Trophoblast cell (in vitro differentiated cells and primary cell): ENCODE data around the gene TSSC4.
"Not testable (repeated sequence)": the region's sequence is repeated elsewhere in the genome, so short reads cannot be mapped to it uniquely, and the experiment has no call there.

ENCODE experiments used
- DNase-seq, 2 donors: peaks; one replicate each; pipeline ENCODE4 v3.0.0-alpha.2; 2016
- H2AFZ ChIP-seq: 2 replicates; pipeline ENCODE4 v1.6.1; 2013; ENCODE audit warnings: low read length, moderate library complexity, mild to moderate bottlenecking; ENCODE audit not compliant: insufficient read depth, poor library complexity
- H2AK5ac ChIP-seq: 2 replicates; pipeline ENCODE4 v1.6.1; 2013; ENCODE audit warnings: mild to moderate bottlenecking, low read length
- H2BK120ac ChIP-seq: 2 replicates; pipeline ENCODE4 v1.6.1; 2013; ENCODE audit warnings: low read length, mild to moderate bottlenecking, moderate library complexity; ENCODE audit not compliant: insufficient read depth, poor library complexity
- H2BK12ac ChIP-seq: 2 replicates; pipeline ENCODE4 v1.6.1; 2013; ENCODE audit warnings: mild to moderate bottlenecking, low read length, moderate library complexity
- H2BK5ac ChIP-seq: 2 replicates; pipeline ENCODE4 v1.6.1; 2013; ENCODE audit warnings: low read length, low read depth, moderate library complexity, mild to moderate bottlenecking; ENCODE audit not compliant: poor library complexity
- H3K14ac ChIP-seq: 2 replicates; pipeline ENCODE4 v1.6.1; 2013; ENCODE audit warnings: mild to moderate bottlenecking, low read length
- H3K18ac ChIP-seq: 2 replicates; pipeline ENCODE4 v1.6.1; 2013; ENCODE audit warnings: mild to moderate bottlenecking, low read length
- H3K23ac ChIP-seq: 2 replicates; pipeline ENCODE4 v1.6.1; 2013; ENCODE audit warnings: low read length
- H3K27ac ChIP-seq: 2 replicates; pipeline ENCODE4 v1.5.1; 2013; ENCODE audit warnings: low read depth, mild to moderate bottlenecking, inconsistent platforms, low read length, moderate library complexity
- H3K27me3 ChIP-seq: 2 replicates; pipeline ENCODE4 v1.6.1; 2013; ENCODE audit warnings: inconsistent platforms, mild to moderate bottlenecking, low read length, moderate library complexity; ENCODE audit not compliant: insufficient read depth
- H3K36me3 ChIP-seq, 2 experiments: 1 replicate in 1 of 2; 2 replicates in 1 of 2; pipeline ENCODE4 v1.6.1; 2013; ENCODE audit warnings: low read length in 2 of 2, mild to moderate bottlenecking in 2 of 2, moderate library complexity in 1 of 2; ENCODE audit not compliant: insufficient read depth in 2 of 2, control insufficient read depth in 1 of 2
- H3K4ac ChIP-seq: 2 replicates; pipeline ENCODE4 v1.6.1; 2013; ENCODE audit warnings: low read depth, mild to moderate bottlenecking, low read length, moderate library complexity
- H3K4me1 ChIP-seq, 2 experiments: 1 replicate in 1 of 2; 2 replicates in 1 of 2; pipeline ENCODE4 v1.6.1; 2013; ENCODE audit warnings: low read length in 2 of 2, mild to moderate bottlenecking in 2 of 2, moderate library complexity in 1 of 2; ENCODE audit not compliant: insufficient read depth in 2 of 2, control insufficient read depth in 1 of 2
- H3K4me2 ChIP-seq: 2 replicates; pipeline ENCODE4 v1.6.1; 2013; ENCODE audit warnings: inconsistent platforms, mild to moderate bottlenecking, low read length, moderate library complexity
- H3K4me3 ChIP-seq: 2 replicates; pipeline ENCODE4 v1.5.1; 2013; ENCODE audit warnings: mild to moderate bottlenecking, low read depth, low read length, inconsistent platforms
- H3K79me1 ChIP-seq: one replicate; pipeline ENCODE4 v1.6.1; 2013; ENCODE audit warnings: low read length
- H3K79me2 ChIP-seq: 2 replicates; pipeline ENCODE4 v1.6.1; 2013; ENCODE audit warnings: low read length, mild to moderate bottlenecking; ENCODE audit not compliant: control insufficient read depth, insufficient read depth, poor library complexity
- H3K9ac ChIP-seq: 2 replicates; pipeline ENCODE4 v1.6.1; 2013; ENCODE audit warnings: mild to moderate bottlenecking, low read length
- H3K9me3 ChIP-seq: 2 replicates; pipeline ENCODE4 v1.6.1; 2013; ENCODE audit warnings: low read depth, mild to moderate bottlenecking, control low read depth, inconsistent platforms, low read length; ENCODE audit not compliant: insufficient read depth
- H4K12ac ChIP-seq: 2 replicates; pipeline ENCODE4 v1.6.1; 2013; ENCODE audit warnings: low read depth, mild to moderate bottlenecking, low read length, moderate library complexity
- H4K8ac ChIP-seq: 2 replicates; pipeline ENCODE4 v1.6.1; 2013; ENCODE audit warnings: low read depth, mild to moderate bottlenecking, low read length, moderate library complexity
- H4K91ac ChIP-seq: one replicate; pipeline ENCODE4 v1.6.1; 2013; ENCODE audit warnings: low read depth, mild to moderate bottlenecking, low read length, moderate library complexity
- WGBS: extraction: QIAGEN DNeasy Blood & Tissue Kit; methylation state at CpG from one replicate; pipeline ENCODE4 v1.1.7; 2013; ENCODE audit warnings: missing lambda C conversion rate; ENCODE audit not compliant: insufficient read length, insufficient coverage; ENCODE audit errors: extremely low coverage; 5-methylcytosine and 5-hydroxymethylcytosine counted together

Gene TSSC4

GRCh38 chr11:2363577-2364370 lies 36.8 kb upstream of the TSSC4 start:
- no peak overlapping the region for H2BK5ac ChIP-seq
- H4K12ac ChIP-seq, result no peak overlapping the region
- no peaks in the 10 kb centered on the region for H3K79me1 ChIP-seq
- H2AFZ ChIP-seq, result no peak overlapping the region
- H4K8ac ChIP-seq, result no peak overlapping the region
- H3K18ac ChIP-seq, result no peak overlapping the region
- no peak overlapping the region for H2BK120ac ChIP-seq
- no peak overlapping the region for H3K4me3 ChIP-seq
- no peaks in the 10 kb centered on the region for H3K36me3 ChIP-seq
- no peaks in the 10 kb centered on the region for H3K27me3 ChIP-seq
- H2BK12ac ChIP-seq, result no peak overlapping the region
- no peak for DNase-seq
- H3K23ac ChIP-seq, result no peak overlapping the region
- peaks cover 13% of the 10 kb centered on the region for H3K9me3 ChIP-seq
- H3K4me1 ChIP-seq, result no peaks in the 10 kb centered on the region
- H3K4me2 ChIP-seq, result no peak overlapping the region
- no peak overlapping the region for H4K91ac ChIP-seq
- no peak overlapping the region for H3K14ac ChIP-seq
- H3K9ac ChIP-seq, result no peak overlapping the region
- H3K79me2 ChIP-seq, result no peaks in the 10 kb centered on the region
- no peak overlapping the region for H3K27ac ChIP-seq
- no CpG with 5 or more reads among the region's 15 CpGs for WGBS
- no peak overlapping the region for H2AK5ac ChIP-seq
- no peak overlapping the region for H3K4ac ChIP-seq

GRCh38 chr11:2364386-2364785 lies 36.2 kb upstream of the TSSC4 start:
- H2AK5ac ChIP-seq, H3K4me1 ChIP-seq, H3K4me2 ChIP-seq, H4K91ac ChIP-seq, H3K9ac ChIP-seq, H3K4ac ChIP-seq, H3K23ac ChIP-seq, H3K79me1 ChIP-seq, H2BK5ac ChIP-seq, H3K18ac ChIP-seq, H3K4me3 ChIP-seq, H2AFZ ChIP-seq, H3K36me3 ChIP-seq, H2BK12ac ChIP-seq, H3K79me2 ChIP-seq, H3K27me3 ChIP-seq, H2BK120ac ChIP-seq, H3K27ac ChIP-seq, H4K8ac ChIP-seq, DNase-seq, H3K14ac ChIP-seq, H4K12ac ChIP-seq: not testable (repeated sequence)
- H3K9me3 ChIP-seq, result peaks cover 12% of the 10 kb centered on the region
- WGBS, result no CpG with 5 or more reads among the region's 12 CpGs

DNA sequence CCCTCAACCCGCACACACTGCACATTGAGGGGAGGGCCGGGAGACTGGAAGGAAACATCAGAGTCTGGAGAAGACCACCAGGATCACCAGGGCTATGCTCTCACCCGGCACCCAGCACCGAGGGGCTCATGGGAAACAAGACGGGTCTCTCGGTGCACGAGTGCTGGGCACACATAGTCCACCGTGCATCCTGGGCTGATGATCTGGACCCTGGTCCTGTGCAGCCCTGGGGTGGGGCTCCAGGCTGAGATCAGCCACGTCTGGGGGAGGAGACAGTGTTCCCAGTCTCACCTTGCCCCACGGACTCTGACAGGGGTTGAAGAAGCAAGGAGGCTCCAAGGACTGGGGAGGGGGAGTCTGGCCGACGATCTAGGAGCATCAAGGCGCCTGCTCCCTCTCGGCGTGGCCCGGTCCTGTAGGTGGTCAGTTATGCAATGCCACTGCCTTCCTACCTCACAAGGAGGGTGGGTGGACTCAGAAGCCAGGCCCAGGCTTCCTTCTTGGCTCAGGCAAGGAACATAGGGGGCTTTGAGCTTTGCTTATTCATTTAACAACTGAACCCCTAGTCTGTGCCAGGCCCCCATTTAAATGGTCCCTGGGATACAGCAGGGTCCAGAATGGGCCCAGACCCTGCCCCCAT lies 34.9 kb upstream of the TSSC4 start:
- H4K91ac ChIP-seq, result no peak overlapping the region
- H3K36me3 ChIP-seq, result no peaks in the 10 kb centered on the region
- H3K27ac ChIP-seq, result no peak overlapping the region
- no peak overlapping the region for H2AK5ac ChIP-seq
- no peak overlapping the region for H3K23ac ChIP-seq
- peaks cover 5% of the 10 kb centered on the region for H3K9me3 ChIP-seq
- H2BK120ac ChIP-seq, result no peak overlapping the region
- H3K9ac ChIP-seq, result no peak overlapping the region
- H3K18ac ChIP-seq, result no peak overlapping the region
- no peaks in the 10 kb centered on the region for H3K79me2 ChIP-seq
- no peak overlapping the region for H4K8ac ChIP-seq
- H3K4ac ChIP-seq, result no peak overlapping the region
- H2BK12ac ChIP-seq, result no peak overlapping the region
- H4K12ac ChIP-seq, result no peak overlapping the region
- no peaks in the 10 kb centered on the region for H3K4me1 ChIP-seq
- DNase-seq, result no peak
- H3K4me3 ChIP-seq, result no peak overlapping the region
- H3K79me1 ChIP-seq, result no peaks in the 10 kb centered on the region
- no peak overlapping the region for H2BK5ac ChIP-seq
- H2AFZ ChIP-seq, result no peak overlapping the region
- no peak overlapping the region for H3K14ac ChIP-seq
- no peak overlapping the region for H3K4me2 ChIP-seq
- no CpG with 5 or more reads among the region's 16 CpGs for WGBS
- no peaks in the 10 kb centered on the region for H3K27me3 ChIP-seq

- H3K4me1 ChIP-seq, result no peaks in the 10 kb centered on the region
- H3K36me3 ChIP-seq, result no peaks in the 10 kb centered on the region
- no peak overlapping the region for H2AK5ac ChIP-seq
- H2BK12ac ChIP-seq, result no peak overlapping the region
- H2BK5ac ChIP-seq, result no peak overlapping the region
- no peak overlapping the region for H2BK120ac ChIP-seq
- no peaks in the 10 kb centered on the region for H3K79me1 ChIP-seq
- H3K27me3 ChIP-seq, result no peaks in the 10 kb centered on the region
- H3K18ac ChIP-seq, result no peak overlapping the region
- H4K12ac ChIP-seq, result no peak overlapping the region
- peaks cover 5% of the 10 kb centered on the region for H3K9me3 ChIP-seq
- H4K8ac ChIP-seq, result no peak overlapping the region
- H3K14ac ChIP-seq, result no peak overlapping the region
- H3K9ac ChIP-seq, result no peak overlapping the region
- no CpG with 5 or more reads among the region's 11 CpGs for WGBS
- no peak overlapping the region for H3K27ac ChIP-seq
- no peak overlapping the region for H4K91ac ChIP-seq
- H2AFZ ChIP-seq, result no peak overlapping the region
- DNase-seq, result no peak
- H3K4ac ChIP-seq, result no peak overlapping the region
- H3K4me3 ChIP-seq, result no peak overlapping the region
- no peak overlapping the region for H3K23ac ChIP-seq
- no peak overlapping the region for H3K4me2 ChIP-seq
- no peaks in the 10 kb centered on the region for H3K79me2 ChIP-seq
These were observed 34.3 kb upstream of the TSSC4 start for GRCh38 chr11:2366276-2366675.
